ENCODE data around the gene CERS4. TPM values are rescaled to one million over a fixed set of nuclear protein-coding genes. Genes with fewer than 3 reads are reported as not detected.

Gene CERS4
- total and polyA plus RNA-seq, 10 of the 15 experiments (the other 5 are each of a cell fraction or from before 2014, with no cell fraction given), result 0.34 to 62.1 (median 20.7) TPM

GRCh38 chr19:8254286-8255001 lies 45.3 kb downstream of the CERS4 start (continued):
- TF ChIP-seq, protein P1, sequence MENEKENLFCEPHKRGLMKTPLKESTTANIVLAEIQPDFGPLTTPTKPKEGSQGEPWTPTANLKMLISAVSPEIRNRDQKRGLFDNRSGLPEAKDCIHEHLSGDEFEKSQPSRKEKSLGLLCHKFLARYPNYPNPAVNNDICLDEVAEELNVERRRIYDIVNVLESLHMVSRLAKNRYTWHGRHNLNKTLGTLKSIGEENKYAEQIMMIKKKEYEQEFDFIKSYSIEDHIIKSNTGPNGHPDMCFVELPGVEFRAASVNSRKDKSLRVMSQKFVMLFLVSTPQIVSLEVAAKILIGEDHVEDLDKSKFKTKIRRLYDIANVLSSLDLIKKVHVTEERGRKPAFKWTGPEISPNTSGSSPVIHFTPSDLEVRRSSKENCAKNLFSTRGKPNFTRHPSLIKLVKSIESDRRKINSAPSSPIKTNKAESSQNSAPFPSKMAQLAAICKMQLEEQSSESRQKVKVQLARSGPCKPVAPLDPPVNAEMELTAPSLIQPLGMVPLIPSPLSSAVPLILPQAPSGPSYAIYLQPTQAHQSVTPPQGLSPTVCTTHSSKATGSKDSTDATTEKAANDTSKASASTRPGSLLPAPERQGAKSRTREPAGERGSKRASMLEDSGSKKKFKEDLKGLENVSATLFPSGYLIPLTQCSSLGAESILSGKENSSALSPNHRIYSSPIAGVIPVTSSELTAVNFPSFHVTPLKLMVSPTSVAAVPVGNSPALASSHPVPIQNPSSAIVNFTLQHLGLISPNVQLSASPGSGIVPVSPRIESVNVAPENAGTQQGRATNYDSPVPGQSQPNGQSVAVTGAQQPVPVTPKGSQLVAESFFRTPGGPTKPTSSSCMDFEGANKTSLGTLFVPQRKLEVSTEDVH (IDR thresholded peaks at IDR 0.05; ENCODE audit: low read depth, partially characterized antibody), result no peak
- TF ChIP-seq NFXL1 (IDR thresholded peaks at IDR 0.05; ENCODE audit: borderline replicate concordance) (no peak), SP1 (IDR thresholded peaks at IDR 0.05; ENCODE audit: low read depth, low read length) (no peak)

DNA sequence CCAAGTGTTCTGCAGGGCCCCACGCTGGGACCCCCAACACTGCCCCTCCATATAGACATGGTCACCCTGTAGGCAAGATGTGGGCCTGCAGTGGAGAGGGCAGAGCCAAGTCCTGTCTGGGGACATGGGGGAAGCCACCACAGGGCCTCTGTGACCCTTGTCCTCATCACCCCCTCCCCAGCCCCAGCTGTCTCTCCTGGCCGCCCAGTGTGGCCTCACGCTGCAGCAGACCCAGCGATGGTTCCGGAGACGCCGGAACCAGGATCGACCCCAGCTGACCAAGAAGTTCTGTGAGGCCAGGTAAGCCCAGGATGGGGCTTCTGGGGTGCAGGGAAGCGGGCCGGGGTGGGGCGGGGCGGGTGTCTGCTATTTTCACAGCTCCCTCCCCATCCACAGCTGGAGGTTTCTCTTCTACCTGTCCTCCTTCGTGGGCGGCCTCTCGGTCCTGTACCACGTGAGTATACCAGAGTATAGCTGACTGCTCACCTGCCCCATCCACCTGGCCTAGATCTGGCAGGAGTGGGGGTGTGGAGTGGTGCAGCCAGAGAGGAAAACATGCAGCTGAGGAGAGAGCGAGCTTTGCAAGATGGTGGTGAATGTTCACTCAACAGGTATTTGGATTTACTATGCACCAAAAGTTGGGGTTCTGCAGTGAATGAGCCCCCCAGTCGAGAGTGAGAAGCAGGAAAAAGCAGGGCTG lies 46.4 kb downstream of the CERS4 start:
- 85% methylated on average over 18 of the region's 18 CpGs for WGBS (ENCODE audit: insufficient coverage, insufficient replicate concordance, low lambda C conversion rate, missing lambda C conversion rate)
- intact Hi-C loops (cut with micrococcal nuclease; ENCODE audit: unreplicated experiment) (no loop called here), in situ Hi-C loops (cut with MboI) (loop anchor here (10.0 kb wide), 2 partner anchors 241 to 311 kb away; partner anchors contain the start of gene TIMM44)
- H3K9me3 ChIP-seq (replicated peaks; ENCODE audit: control insufficient read depth, insufficient read depth, low read length), result no peaks in the 10 kb centered on the region
- TF ChIP-seq, protein P2, sequence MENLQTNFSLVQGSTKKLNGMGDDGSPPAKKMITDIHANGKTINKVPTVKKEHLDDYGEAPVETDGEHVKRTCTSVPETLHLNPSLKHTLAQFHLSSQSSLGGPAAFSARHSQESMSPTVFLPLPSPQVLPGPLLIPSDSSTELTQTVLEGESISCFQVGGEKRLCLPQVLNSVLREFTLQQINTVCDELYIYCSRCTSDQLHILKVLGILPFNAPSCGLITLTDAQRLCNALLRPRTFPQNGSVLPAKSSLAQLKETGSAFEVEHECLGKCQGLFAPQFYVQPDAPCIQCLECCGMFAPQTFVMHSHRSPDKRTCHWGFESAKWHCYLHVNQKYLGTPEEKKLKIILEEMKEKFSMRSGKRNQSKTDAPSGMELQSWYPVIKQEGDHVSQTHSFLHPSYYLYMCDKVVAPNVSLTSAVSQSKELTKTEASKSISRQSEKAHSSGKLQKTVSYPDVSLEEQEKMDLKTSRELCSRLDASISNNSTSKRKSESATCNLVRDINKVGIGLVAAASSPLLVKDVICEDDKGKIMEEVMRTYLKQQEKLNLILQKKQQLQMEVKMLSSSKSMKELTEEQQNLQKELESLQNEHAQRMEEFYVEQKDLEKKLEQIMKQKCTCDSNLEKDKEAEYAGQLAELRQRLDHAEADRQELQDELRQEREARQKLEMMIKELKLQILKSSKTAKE (IDR thresholded peaks at IDR 0.05; ENCODE audit: low read depth, poor library complexity, severe bottlenecking), result no peak
- TF ChIP-seq, protein P3, sequence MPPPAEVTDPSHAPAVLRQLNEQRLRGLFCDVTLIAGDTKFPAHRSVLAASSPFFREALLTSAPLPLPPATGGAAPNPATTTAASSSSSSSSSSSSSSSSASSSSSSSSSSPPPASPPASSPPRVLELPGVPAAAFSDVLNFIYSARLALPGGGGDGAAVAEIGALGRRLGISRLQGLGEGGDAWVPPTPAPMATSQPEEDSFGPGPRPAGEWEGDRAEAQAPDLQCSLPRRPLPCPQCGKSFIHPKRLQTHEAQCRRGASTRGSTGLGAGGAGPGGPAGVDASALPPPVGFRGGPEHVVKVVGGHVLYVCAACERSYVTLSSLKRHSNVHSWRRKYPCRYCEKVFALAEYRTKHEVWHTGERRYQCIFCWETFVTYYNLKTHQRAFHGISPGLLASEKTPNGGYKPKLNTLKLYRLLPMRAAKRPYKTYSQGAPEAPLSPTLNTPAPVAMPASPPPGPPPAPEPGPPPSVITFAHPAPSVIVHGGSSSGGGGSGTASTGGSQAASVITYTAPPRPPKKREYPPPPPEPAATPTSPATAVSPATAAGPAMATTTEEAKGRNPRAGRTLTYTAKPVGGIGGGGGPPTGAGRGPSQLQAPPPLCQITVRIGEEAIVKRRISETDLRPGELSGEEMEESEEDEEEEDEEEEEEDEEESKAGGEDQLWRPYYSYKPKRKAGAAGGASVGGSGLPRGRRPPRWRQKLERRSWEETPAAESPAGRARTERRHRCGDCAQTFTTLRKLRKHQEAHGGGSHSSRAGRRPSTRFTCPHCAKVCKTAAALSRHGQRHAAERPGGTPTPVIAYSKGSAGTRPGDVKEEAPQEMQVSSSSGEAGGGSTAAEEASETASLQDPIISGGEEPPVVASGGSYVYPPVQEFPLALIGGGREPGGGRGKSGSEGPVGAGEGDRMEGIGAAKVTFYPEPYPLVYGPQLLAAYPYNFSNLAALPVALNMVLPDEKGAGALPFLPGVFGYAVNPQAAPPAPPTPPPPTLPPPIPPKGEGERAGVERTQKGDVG (CRISPR knock-in tag; IDR thresholded peaks at IDR 0.05), result no peak
- no peak for TF ChIP-seq MEF2A (IDR thresholded peaks at IDR 0.05; ENCODE audit: insufficient read depth, low read depth, low read length)
- no peak for TF ChIP-seq PML (IDR thresholded peaks at IDR 0.05; ENCODE audit: low read length)
- no peak for TF ChIP-seq PKNOX1 (IDR thresholded peaks at IDR 0.05)
- ChIA-PET POLR2A (no interaction called here), CTCF (interaction anchor here (1.5 kb wide), 1 partner anchor 97 kb away, joined by 4 read pairs; no protein-coding TSS in a partner anchor), SMC1A (ENCODE audit: uncharacterized antibody, unreplicated experiment) (interaction anchor here (0.6 kb wide), 1 partner anchor 674 kb away, joined by 3 read pairs; no protein-coding TSS in a partner anchor), RAD21 (ENCODE audit: unreplicated experiment) (interaction anchor here (0.5 to 1.4 kb wide), 4 partner anchors 85 to 97 kb away, joined by 3 to 4 read pairs (median 4); no protein-coding TSS in a partner anchor)
- no peaks in the 10 kb centered on the region for H3K79me2 ChIP-seq (ENCODE audit: control insufficient read depth, insufficient read depth, low read length)
- FAIRE-seq (no peak), DNase-seq (ENCODE audit: low read depth, low spot score) (no peak), ATAC-seq (no peak)
- no peak overlapping the region for H3K9ac ChIP-seq (ENCODE audit: control insufficient read depth, insufficient read depth, low read length)
- H3K4me1 ChIP-seq (ENCODE audit: control insufficient read depth, insufficient read depth, low read length), result no peaks in the 10 kb centered on the region
- BruUV-seq (replicated peaks), result no TSS peak
- no peak overlapping the region for H3K27ac ChIP-seq (ENCODE audit: control insufficient read depth, insufficient read depth)
- H4K20me1 ChIP-seq (ENCODE audit: control insufficient read depth, insufficient read depth), result no peaks in the 10 kb centered on the region
- no peak overlapping the region for H3K4me3 ChIP-seq
- peaks cover 14 to 24% of the 10 kb centered on the region in 2 experiments; a peak in 3 of 4 replicates for H3K36me3 ChIP-seq (ENCODE audit: control insufficient read depth in 2 of 2, insufficient read depth in 2 of 2, low read length in 1 of 2)
- no peak overlapping the region for H3K4me2 ChIP-seq (ENCODE audit: control insufficient read depth, insufficient read depth)
- H3K27me3 ChIP-seq (replicated peaks in 1 of 2; ENCODE audit: control insufficient read depth in 2 of 2, insufficient read depth in 2 of 2, low read length in 1 of 2), result no peaks in the 10 kb centered on the region
- H2AFZ ChIP-seq (ENCODE audit: control insufficient read depth, low read depth, low read length), result no peak overlapping the region
